Activated naive CD4-positive, alpha-beta T cell treated with anti-CD3 and anti-CD28 coated beads, Interleukin-2, amount 10 ng/mL, durations not matched to agents 7 days and 5 days (primary cell): ENCODE results near the gene SYK.
A peak's percentile ranks its signal among the peaks of the same experiment; 100 is the strongest.
"Not testable (repeated sequence)": the region's sequence is repeated elsewhere in the genome, so short reads cannot be mapped to it uniquely, and the experiment has no call there.

Experiments used
- CTCF ChIA-PET: fragments of 350-600 bp; sonication (Branson Sonifier 250); formaldehyde crosslinking; loops from one replicate; lab custom pipeline; 2021; ENCODE audit warnings: antibody characterized with exemption; lab: Charles Lee
- DNase-seq: peaks from one replicate; pipeline ENCODE4 v3.0.0-alpha.2; 2020
- H3K27ac Mint-ChIP-seq: one replicate; pipeline ENCODE4 v1.8.0; 2021; ENCODE audit warnings: mild to moderate bottlenecking, moderate library complexity, mixed read lengths
- H3K27me3 Mint-ChIP-seq: one replicate; pipeline ENCODE4 v1.8.0; 2021; ENCODE audit warnings: mild to moderate bottlenecking, mixed read lengths
- H3K36me3 Mint-ChIP-seq: one replicate; pipeline ENCODE4 v1.8.0; 2021; ENCODE audit warnings: mixed read lengths
- H3K4me1 Mint-ChIP-seq: one replicate; pipeline ENCODE4 v1.8.0; 2021; ENCODE audit warnings: mixed read lengths
- H3K4me3 Mint-ChIP-seq: one replicate; pipeline ENCODE4 v1.8.0; 2021; ENCODE audit warnings: mild to moderate bottlenecking, moderate library complexity, mixed read lengths
- H3K9me3 Mint-ChIP-seq: one replicate; pipeline ENCODE4 v1.8.0; 2021; ENCODE audit warnings: mixed read lengths

SYK gene

DNA sequence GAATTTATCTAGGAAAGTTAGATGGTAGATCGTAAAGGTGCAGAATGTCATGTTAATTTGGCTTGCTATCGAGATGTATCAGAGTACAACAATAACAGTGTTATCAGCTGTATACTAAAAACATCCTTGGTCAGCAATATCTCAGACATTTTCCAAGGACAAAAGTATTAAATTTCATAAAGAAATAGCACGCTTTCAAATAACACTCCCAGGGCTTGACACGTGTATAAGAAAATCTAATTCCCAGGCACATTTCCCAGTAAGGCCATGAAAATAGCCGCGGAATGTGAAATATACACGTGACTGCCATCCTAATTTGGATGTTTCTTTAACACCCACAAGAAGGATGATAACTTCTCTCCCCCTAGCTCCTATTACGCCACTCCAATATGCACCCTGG is 17.7 kb upstream of the SYK start:
- H3K36me3 Mint-ChIP-seq = no peaks in the 10 kb centered on the region
- H3K4me3 Mint-ChIP-seq = no peak overlapping the region
- H3K4me1 Mint-ChIP-seq = no peaks in the 10 kb centered on the region
- H3K9me3 Mint-ChIP-seq = no peaks in the 10 kb centered on the region
- peaks cover 3% of the 10 kb centered on the region for H3K27me3 Mint-ChIP-seq
- CTCF ChIA-PET = no interaction called here
- no peak overlapping the region for H3K27ac Mint-ChIP-seq
- no peak for DNase-seq

DNA sequence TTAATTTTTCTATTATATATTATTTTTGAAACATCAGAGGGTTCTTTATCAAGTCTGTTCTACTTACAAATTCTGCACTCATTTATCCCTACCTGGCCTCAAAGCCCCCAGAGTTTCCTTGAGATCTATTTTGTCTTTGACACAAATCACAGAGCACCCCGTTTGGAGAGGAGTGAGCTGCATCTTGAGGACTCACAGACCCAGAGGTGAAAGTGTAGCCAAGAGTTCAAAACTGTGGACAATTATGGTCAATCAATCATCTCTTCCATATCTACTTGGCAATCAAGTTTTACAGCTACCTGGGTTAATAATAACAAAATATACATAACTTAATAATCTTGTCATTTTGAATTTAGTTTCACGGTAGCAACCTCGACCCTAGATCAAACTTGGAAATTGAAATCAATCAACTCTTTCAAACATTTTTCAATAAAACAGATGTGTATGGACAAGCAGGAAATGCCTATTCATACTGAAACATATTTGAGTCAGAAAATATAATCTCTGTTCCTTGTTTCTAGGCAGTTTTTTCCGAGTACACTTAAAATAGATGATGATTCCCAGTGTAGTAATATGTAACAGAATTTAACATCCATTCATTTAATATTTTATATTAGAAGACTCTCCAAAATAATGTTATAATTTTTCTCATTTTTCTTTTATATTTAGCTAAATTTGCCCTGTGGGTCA is 13.7 kb upstream of the SYK start:
- Mint-ChIP-seq H3K27ac (no peak overlapping the region), H3K36me3 (no peaks in the 10 kb centered on the region), H3K27me3 (peaks cover 8% of the 10 kb centered on the region), H3K9me3 (peaks cover 1% of the 10 kb centered on the region), H3K4me3 (no peak overlapping the region), H3K4me1 (no peaks in the 10 kb centered on the region)
- no peak for DNase-seq
- CTCF ChIA-PET = no interaction called here

DNA sequence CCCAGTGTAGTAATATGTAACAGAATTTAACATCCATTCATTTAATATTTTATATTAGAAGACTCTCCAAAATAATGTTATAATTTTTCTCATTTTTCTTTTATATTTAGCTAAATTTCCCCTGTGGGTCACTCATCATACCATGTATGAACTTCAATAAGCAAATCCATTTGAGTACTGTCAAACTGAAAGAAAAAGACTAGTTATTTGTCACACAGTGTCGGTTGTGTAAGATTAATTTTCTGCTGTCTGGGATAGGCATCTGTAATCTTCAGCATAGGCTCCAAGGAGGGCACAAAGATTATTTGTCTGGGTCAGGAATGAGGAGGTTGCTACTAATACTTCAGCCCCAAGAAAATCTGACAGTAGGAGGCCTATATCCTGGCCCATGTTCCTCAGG is 13.1 kb upstream of the SYK start:
- H3K4me3 Mint-ChIP-seq, H3K27me3 Mint-ChIP-seq, CTCF ChIA-PET: not testable (repeated sequence)

DNA sequence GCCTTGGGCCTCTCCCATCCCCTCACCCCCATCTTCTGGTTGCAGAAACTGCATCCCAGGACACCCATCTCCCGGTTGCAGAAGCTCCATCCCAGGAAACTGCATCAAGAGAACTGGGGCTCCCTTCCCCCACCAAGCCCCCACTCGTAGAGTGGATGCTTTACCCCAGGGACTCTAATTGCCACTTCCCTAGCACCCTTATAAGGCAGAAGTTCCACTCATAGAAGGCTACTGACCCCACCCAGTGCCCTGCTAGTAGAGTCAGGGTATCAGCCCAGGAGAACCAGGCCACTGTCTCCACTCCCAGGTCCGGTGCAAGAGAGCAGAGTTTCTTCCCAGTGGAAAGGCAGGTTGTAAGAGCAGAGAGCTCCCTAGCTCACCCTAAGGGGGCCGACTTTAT is 12.2 kb upstream of the SYK start:
- no peaks in the 10 kb centered on the region for H3K36me3 Mint-ChIP-seq
- no peak overlapping the region for H3K27ac Mint-ChIP-seq
- CTCF ChIA-PET = no interaction called here
- no peak overlapping the region for H3K4me3 Mint-ChIP-seq
- no peaks in the 10 kb centered on the region for H3K4me1 Mint-ChIP-seq
- H3K9me3 Mint-ChIP-seq = peaks cover 1% of the 10 kb centered on the region
- no peak for DNase-seq
- H3K27me3 Mint-ChIP-seq = peaks cover 8% of the 10 kb centered on the region

More for the DNA sequence above, 13.1 kb upstream of the SYK start:
- not testable (repeated sequence) for H3K36me3 Mint-ChIP-seq, DNase-seq, H3K4me1 Mint-ChIP-seq, H3K9me3 Mint-ChIP-seq, H3K27ac Mint-ChIP-seq

DNA sequence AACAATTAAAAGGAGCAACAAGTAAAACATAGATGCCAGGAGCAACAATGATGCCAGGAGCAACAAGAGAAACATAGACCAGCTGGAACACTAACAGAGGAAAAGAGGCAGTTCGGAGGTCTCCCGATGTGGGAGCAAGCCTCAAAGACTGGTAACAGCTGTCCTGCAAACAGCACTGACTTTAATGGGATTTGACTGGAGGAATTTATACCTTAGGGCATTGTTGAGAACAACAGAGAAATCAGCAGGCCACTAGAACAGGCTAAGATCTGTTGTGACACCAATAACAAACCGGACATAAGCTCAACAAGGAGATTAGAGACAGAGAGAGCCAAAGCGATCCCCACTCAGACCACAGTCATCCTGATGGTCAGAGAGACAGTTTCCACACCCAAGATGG is 11.8 kb upstream of the SYK start:
- Mint-ChIP-seq H3K4me3 (no peak overlapping the region), H3K4me1 (no peaks in the 10 kb centered on the region), H3K9me3 (peaks cover 1% of the 10 kb centered on the region), H3K27ac (no peak overlapping the region), H3K27me3 (peaks cover 9% of the 10 kb centered on the region), H3K36me3 (no peaks in the 10 kb centered on the region)
- no peak for DNase-seq
- CTCF ChIA-PET = no interaction called here

DNA sequence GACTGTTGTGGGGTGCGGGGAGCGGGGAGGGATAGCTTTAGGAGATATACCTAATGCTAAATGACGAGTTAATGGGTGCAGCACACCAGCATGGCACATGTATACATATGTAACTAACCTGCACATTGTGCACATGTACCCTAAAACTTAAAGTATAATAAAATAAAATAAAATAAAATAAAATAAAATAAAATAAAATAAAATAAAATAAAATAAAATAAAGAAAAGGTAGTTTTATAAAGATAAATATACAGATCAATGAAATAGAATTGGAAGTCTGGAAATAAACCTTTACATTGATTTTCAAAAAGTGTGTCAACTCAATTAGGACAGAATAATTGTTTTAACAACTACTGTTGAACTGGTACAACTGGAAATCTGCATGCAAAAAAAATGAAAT is 8.6 kb upstream of the SYK start:
- DNase-seq, CTCF ChIA-PET, H3K9me3 Mint-ChIP-seq, H3K4me3 Mint-ChIP-seq, H3K27ac Mint-ChIP-seq, H3K36me3 Mint-ChIP-seq, H3K4me1 Mint-ChIP-seq: not testable (repeated sequence)
- peaks cover 27% of the 10 kb centered on the region for H3K27me3 Mint-ChIP-seq

DNA sequence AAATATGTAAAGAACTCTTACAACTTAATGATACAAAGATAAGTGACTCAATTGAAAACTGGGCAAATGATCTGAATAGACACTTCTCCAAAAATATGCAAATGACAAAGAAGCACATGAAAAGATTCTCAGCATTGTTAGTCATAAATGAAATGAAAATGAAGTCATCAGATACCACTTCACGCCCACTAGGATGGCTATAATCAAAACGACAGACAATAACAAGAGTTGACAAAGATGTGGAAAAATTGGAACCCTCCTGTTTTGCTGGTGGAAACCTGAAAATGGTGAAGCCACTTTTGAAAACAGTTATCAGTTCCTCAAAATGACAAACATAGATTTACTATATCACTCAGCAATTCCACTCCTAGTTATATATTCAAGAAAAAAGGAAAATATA is 7.9 kb upstream of the SYK start:
- no peaks in the 10 kb centered on the region for H3K4me1 Mint-ChIP-seq
- DNase-seq = no peak
- H3K27ac Mint-ChIP-seq = no peak overlapping the region
- peaks cover 1% of the 10 kb centered on the region for H3K9me3 Mint-ChIP-seq
- no peaks in the 10 kb centered on the region for H3K36me3 Mint-ChIP-seq
- CTCF ChIA-PET = no interaction called here
- H3K27me3 Mint-ChIP-seq = peaks cover 27% of the 10 kb centered on the region
- no peak overlapping the region for H3K4me3 Mint-ChIP-seq

DNA sequence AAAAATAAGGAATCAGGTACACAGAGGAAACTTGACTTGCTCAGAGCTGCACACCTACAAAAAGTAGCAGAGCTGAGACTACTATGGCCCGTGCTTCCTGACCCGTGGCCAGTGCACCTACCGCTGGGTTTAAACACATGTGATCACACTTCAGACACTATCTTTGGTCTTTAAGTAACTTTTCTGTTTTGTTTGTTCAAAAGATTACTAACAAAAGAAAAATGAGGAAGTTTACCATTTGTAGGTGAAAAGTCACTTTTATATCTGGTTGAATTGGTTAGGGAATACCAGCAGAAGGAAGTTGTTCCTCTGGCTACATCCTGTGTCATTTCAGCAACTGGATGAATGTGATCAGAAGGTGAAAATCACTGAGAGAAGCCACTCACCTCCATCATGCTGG is 6.5 kb upstream of the SYK start:
- no peak overlapping the region for H3K27ac Mint-ChIP-seq
- H3K9me3 Mint-ChIP-seq = no peaks in the 10 kb centered on the region
- H3K27me3 Mint-ChIP-seq = peaks cover 31% of the 10 kb centered on the region
- CTCF ChIA-PET = no interaction called here
- H3K36me3 Mint-ChIP-seq = no peaks in the 10 kb centered on the region
- H3K4me3 Mint-ChIP-seq = no peak overlapping the region
- no peaks in the 10 kb centered on the region for H3K4me1 Mint-ChIP-seq
- DNase-seq = no peak

DNA sequence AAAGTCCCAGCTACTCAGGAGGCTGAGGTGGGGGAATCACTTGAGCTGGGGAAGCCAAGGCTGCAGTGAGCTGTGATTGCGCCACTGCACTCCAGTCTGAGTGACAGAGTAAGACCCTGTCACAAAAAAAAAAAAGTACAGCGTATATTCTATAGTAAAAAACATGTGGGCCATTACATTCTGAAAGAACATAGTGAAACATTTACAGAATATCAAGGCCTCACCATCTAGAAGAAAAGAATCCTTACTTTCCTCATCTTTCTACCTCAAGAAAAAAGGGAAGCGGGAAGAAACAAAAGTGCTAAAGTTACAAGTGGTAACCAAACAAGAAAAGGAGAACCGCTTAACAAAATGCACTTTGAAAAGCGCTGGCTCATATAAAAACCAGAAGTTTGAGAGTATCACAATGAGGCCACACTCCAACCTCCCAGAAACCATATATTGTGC is 5.7 kb upstream of the SYK start:
- DNase-seq = no peak
- no peaks in the 10 kb centered on the region for H3K4me1 Mint-ChIP-seq
- H3K9me3 Mint-ChIP-seq = no peaks in the 10 kb centered on the region
- H3K27me3 Mint-ChIP-seq = peaks cover 38% of the 10 kb centered on the region
- H3K36me3 Mint-ChIP-seq = no peaks in the 10 kb centered on the region
- no peak overlapping the region for H3K4me3 Mint-ChIP-seq
- no peak overlapping the region for H3K27ac Mint-ChIP-seq
- CTCF ChIA-PET = no interaction called here

DNA sequence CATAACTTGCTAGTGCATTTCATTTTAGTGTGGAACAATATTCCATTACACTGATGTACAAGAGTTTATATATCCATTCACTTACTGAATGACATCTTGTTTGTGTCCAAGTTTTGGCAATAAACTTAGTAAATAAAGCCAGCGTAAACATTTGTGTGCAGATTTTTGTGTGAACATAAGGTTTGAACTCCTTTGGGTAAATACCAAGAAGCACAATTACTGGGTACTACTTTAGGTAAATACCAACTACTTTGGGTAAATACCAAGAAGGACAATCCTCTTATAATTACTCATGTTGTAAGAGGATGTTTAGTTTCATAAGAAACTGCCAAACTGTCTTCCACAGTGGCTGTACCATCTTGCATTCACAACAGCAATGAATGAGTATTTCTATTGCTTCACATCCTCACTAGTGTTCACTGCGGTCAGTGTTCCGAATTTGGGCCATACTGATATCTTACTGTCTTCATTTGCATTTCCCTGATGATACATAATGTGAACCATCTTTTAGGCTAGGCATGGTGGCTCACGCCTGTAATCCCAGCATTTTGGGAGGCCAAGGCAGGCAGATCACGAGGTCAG is 2.3 kb upstream of the SYK start:
- H3K27ac Mint-ChIP-seq = no peak overlapping the region
- CTCF ChIA-PET = no interaction called here
- peaks cover 3% of the 10 kb centered on the region for H3K4me1 Mint-ChIP-seq
- peaks cover 1% of the 10 kb centered on the region for H3K36me3 Mint-ChIP-seq
- DNase-seq = no peak
- H3K4me3 Mint-ChIP-seq = no peak overlapping the region
- H3K27me3 Mint-ChIP-seq = peaks cover 68% of the 10 kb centered on the region
- H3K9me3 Mint-ChIP-seq = no peaks in the 10 kb centered on the region

DNA sequence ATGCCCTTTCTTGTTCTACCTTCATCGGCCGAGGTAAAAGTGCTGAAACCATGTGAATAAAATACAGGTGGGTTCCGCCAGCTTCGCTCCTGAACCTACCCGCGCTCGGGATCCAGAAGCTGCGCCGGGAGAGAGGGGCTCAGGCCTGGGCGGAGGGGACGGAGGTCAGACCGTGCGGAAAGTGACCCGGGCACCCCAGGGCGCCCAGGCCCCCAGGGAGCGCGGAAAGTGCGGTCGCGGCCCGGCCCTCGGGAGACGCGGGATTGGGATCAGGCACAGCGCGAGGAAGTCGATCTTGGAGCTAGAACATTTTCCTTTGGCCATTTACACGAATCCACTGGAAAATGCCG is 329 bp downstream of the SYK start:
- H3K36me3 Mint-ChIP-seq = peaks cover 1% of the 10 kb centered on the region
- H3K4me3 Mint-ChIP-seq = peak overlapping the region; percentile 53
- no peak overlapping the region for H3K27ac Mint-ChIP-seq
- CTCF ChIA-PET = no interaction called here
- H3K9me3 Mint-ChIP-seq = no peaks in the 10 kb centered on the region
- H3K4me1 Mint-ChIP-seq = peaks cover 3% of the 10 kb centered on the region
- peaks cover 72% of the 10 kb centered on the region for H3K27me3 Mint-ChIP-seq
- DNase-seq = no peak

DNA sequence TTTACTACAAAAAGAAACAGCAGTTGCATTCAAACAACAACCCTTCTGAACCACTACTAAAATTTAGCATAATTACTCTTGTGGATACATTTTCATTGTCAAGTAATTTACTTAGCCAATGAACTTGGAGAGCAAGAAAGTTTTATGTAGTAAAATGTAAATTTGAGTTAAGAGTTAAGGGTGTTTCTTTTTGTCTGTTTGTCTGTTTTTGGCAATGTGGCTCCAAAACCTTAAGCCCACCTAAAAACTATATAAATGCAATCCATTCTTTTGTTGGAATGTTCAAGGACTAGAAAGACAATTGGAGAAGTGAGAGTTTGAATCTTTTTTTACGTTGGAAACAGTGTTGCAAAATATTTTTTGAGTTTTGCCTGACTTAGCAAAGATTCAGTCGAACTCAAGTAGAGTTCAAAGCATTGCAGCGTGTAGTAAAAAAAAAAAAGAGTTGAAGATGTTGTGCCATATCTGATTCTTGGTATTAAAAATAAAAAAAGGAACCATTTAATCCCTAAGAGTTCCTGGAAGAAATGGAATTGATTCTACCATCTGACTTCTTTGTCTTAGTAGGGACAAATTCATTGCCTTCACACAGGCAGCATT is 867 bp downstream of the SYK start:
- Mint-ChIP-seq H3K36me3 (peaks cover 1% of the 10 kb centered on the region), H3K9me3 (no peaks in the 10 kb centered on the region), H3K27ac (no peak overlapping the region), H3K27me3 (peaks cover 75% of the 10 kb centered on the region), H3K4me3 (peak overlapping the region; percentile 53), H3K4me1 (peaks cover 3% of the 10 kb centered on the region)
- DNase-seq = no peak
- CTCF ChIA-PET = no interaction called here

DNA sequence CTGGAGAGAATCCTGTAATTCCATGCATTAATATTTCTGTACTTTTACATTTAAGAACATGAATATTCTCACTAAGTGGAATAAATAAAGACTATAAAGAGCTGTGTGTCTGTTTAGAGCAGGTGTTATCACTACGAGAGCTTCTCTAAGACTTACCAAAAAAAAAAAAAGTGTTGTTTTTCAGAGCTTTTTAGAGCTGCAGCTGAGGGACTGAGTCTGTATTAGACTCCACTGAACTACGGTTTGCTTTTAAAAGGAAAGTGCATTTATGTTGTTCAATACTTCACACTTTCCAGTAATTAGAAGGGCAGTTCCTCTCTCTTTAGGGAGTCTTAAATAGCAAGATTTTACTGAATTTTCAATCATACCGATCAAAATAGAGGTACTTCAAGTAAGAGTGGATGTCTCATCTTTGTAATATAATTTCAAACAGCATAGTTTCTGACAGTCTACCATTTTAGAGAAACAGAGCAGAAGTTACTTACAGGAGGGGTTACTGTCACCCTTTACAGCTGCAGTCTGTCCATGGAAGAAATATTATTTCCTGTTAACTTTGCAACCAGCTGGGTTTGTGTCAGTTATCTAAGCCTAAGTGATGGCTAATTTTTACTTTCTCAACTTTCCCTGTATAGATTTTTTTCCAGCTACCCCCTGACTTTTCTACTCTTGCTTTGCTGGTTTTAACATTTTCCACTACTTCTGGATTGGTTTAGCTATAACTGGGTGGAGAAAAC is 2.4 kb downstream of the SYK start:
- H3K36me3 Mint-ChIP-seq = peaks cover 1% of the 10 kb centered on the region

DNA sequence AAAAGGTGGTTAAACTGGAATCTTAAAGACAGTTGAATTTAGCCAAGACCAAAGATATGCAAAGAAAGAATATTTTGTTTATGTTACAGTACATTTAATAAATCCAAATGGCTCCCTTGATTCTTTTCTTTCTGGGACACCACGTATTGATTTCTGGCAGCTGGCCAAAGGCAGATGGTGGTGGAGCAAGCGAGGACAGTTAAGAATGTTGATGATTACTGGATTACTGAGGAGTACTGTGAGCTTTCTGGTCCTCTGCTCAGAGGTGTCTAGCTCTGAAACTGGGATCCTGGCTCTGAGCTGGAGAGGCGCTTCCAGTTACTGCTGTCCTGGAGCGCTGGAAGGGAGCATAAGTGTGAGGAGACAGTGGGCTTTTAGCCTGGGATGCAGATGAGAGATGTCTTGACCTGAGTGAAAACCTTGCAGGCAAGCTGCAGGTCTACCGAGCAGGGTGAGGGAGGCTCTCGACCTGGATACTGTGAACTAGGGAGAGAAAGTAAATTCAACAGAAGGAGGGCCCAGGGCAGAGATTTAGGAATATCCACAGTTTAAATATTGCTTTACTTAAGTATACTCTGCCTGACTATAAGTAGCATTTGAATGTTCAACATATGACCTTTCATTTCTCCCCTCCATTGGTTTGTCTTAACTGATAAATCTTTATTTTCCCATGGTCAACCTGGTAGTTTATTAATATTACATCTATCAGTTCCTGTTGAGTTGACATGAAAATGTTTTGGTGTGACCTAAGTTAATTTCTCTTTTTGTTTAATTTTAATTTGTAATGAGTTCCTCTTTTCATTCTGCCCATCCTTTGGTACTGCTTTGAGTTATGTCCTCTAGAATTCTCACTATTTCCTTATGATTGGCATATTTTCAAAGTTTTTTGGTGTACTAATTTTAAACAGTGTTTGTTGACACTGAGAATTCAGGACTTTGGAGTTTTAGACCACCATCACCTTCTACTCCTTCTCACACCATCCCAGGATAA is 3.7 kb downstream of the SYK start:
- CTCF ChIA-PET = no interaction called here
- Mint-ChIP-seq H3K27ac (no peak overlapping the region), H3K27me3 (peaks cover 84% of the 10 kb centered on the region), H3K4me3 (no peak overlapping the region), H3K4me1 (peaks cover 3% of the 10 kb centered on the region), H3K36me3 (peaks cover 1% of the 10 kb centered on the region), H3K9me3 (no peaks in the 10 kb centered on the region)
- no peak for DNase-seq

More for the DNA sequence above, 2.4 kb downstream of the SYK start:
- DNase-seq = no peak
- CTCF ChIA-PET = interaction anchor here (0.6 kb wide), 1 partner anchor 681 kb away, joined by 5 read pairs; no protein-coding TSS in a partner anchor
- Mint-ChIP-seq H3K27ac (no peak overlapping the region), H3K4me3 (no peak overlapping the region), H3K4me1 (peaks cover 3% of the 10 kb centered on the region), H3K9me3 (no peaks in the 10 kb centered on the region), H3K27me3 (peaks cover 83% of the 10 kb centered on the region)
